Stomach (tissue), 4 donors: ENCODE measurements around the gene ARID1B.

Experiments used
- CTCF ChIP-seq, 7 experiments: fragments of 450-650 bp in 4 of 7; fragments of 200-600 bp in 3 of 7; sonication (generic) in 3 of 7; IDR thresholded peaks; one replicate each; pipeline ENCODE4 v1.5.1; 2016 to 2019; ENCODE audit warnings: antibody characterized with exemption in 7 of 7, control low read depth in 2 of 7, mild to moderate bottlenecking in 1 of 7
- EP300 ChIP-seq: sonication (generic); formaldehyde crosslinking; IDR thresholded peaks from one replicate; pipeline ENCODE4 v1.6.1; 2017; ENCODE audit warnings: antibody characterized with exemption
- POLR2A ChIP-seq, 4 donors: fragments of 450-650 bp; IDR thresholded peaks; one replicate each; pipeline ENCODE4 v1.6.1; 2016; ENCODE audit warnings: antibody characterized with exemption in 4 of 4, control low read depth in 2 of 4, mild to moderate bottlenecking in 1 of 4, moderate library complexity in 1 of 4
- POLR2AphosphoS5 ChIP-seq, 3 donors: sonication (generic); formaldehyde crosslinking; IDR thresholded peaks; one replicate each; pipeline ENCODE4 v1.6.1; 2016; ENCODE audit warnings: antibody characterized with exemption in 3 of 3

GRCh38 chr6:157258878-157259277 is 481.7 kb downstream of the ARID1B start:
- TF ChIP-seq EP300 (no peak), CTCF (IDR thresholded peaks at IDR 0.05) (no peak), POLR2A (IDR thresholded peaks at IDR 0.05) (no peak), POLR2AphosphoS5 (IDR thresholded peaks at IDR 0.05) (no peak)
